Measurements from ENCODE around the gene RPS25. TPM values are rescaled to one million over a fixed set of nuclear protein-coding genes. Genes with fewer than 3 reads are reported as not detected.
A peak's percentile ranks its signal among the peaks of the same experiment; 100 is the strongest.
"Not testable (repeated sequence)": the region's sequence is repeated elsewhere in the genome, so short reads cannot be mapped to it uniquely, and the experiment has no call there.

Gene RPS25
- total RNA-seq, 2 experiments from 2014 or later, result 1,524 to 1,591 TPM

DNA sequence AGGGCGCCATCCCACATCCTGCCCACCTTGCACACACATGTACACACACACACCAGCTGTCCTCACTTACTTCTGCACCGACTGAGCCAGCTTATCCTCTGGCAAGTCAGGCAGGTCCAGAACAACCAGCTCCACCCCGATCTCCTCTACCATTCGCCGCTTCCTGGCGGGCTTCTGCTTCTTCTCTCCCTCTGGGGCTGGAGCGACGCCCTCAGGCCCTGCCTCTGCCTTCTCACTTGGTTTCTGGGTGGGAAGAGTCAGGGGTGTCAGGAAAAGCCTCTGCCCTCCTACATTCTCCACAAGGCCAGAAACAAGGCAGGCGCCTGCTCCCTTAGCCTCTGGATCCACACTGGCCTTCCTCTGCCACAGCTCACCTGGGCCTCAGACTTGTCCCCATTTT is 30.5 kb upstream of the RPS25 start:
- Mint-ChIP-seq H3K9me3 (no peaks in the 10 kb centered on the region), H3K27ac (no peak overlapping the region), H3K36me3 (peaks cover 33% of the 10 kb centered on the region), H3K27me3 (no peaks in the 10 kb centered on the region), H3K4me1 (peaks cover 16% of the 10 kb centered on the region), H3K4me3 (no peak overlapping the region)
- DNase-seq, result no peak

GRCh38 chr11:119047205-119047604 is 29.1 kb upstream of the RPS25 start:
- Mint-ChIP-seq H3K27ac (no peak overlapping the region), H3K36me3 (peaks cover 25% of the 10 kb centered on the region), H3K27me3 (no peaks in the 10 kb centered on the region), H3K4me1 (peaks cover 10% of the 10 kb centered on the region), H3K9me3 (no peaks in the 10 kb centered on the region), H3K4me3 (no peak overlapping the region)
- DNase-seq, result no peak

GRCh38 chr11:119046489-119046888 is 28.3 kb upstream of the RPS25 start:
- H3K4me3 Mint-ChIP-seq, result no peak overlapping the region
- H3K27ac Mint-ChIP-seq, result no peak overlapping the region
- H3K27me3 Mint-ChIP-seq, result no peaks in the 10 kb centered on the region
- H3K9me3 Mint-ChIP-seq, result no peaks in the 10 kb centered on the region
- H3K4me1 Mint-ChIP-seq, result peaks cover 8% of the 10 kb centered on the region
- H3K36me3 Mint-ChIP-seq, result peaks cover 24% of the 10 kb centered on the region
- no peak for DNase-seq

- no peak overlapping the region for H3K4me3 Mint-ChIP-seq
- no peaks in the 10 kb centered on the region for H3K27me3 Mint-ChIP-seq
- no peak for DNase-seq
- H3K36me3 Mint-ChIP-seq, result peaks cover 16% of the 10 kb centered on the region
- H3K4me1 Mint-ChIP-seq, result peaks cover 7% of the 10 kb centered on the region
- H3K9me3 Mint-ChIP-seq, result no peaks in the 10 kb centered on the region
- no peak overlapping the region for H3K27ac Mint-ChIP-seq
Observed at GRCh38 chr11:119044708-119045107, 26.6 kb upstream of the RPS25 start.

- H3K36me3 Mint-ChIP-seq, result peaks cover 5% of the 10 kb centered on the region
- H3K9me3 Mint-ChIP-seq, result no peaks in the 10 kb centered on the region
- no peak for DNase-seq
- peaks cover 7% of the 10 kb centered on the region for H3K4me1 Mint-ChIP-seq
- H3K27me3 Mint-ChIP-seq, result no peaks in the 10 kb centered on the region
- no peak overlapping the region for H3K4me3 Mint-ChIP-seq
- H3K27ac Mint-ChIP-seq, result no peak overlapping the region
Observed at GRCh38 chr11:119042927-119043326, 24.8 kb upstream of the RPS25 start.

DNA sequence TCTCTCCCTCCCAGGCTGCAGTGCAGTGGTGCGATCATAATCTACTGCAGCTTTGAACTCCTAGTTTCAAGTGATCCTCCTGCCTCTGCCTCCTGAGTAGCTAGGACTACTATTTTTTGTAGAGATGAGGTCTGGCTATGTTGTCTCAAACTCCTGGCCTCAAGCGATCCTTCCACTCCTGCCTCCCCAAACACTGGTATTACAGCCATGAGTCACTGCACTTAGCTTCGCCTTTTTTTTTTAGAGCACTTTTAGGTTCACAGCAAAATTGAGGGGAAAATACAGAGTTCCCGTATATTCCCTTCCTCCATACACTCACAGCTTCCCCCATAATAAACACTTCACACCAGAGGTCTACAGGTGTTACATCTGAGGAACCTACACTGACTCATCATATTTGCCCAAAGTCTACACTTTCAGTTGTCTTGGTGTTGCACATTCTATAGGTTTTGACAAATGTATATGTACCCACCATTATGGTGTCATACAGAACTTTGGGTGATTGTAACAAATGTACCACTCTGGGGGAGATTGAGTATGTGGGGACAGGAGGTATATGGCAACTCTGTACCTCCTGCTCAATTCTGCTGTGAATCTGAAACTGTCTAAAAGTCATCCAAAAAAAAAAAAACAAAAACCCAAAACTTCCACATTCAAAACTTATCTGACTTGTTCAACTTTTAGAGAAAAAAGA is 23.8 kb upstream of the RPS25 start:
- Mint-ChIP-seq H3K4me3 (no peak overlapping the region), H3K27me3 (no peaks in the 10 kb centered on the region), H3K9me3 (no peaks in the 10 kb centered on the region), H3K27ac (no peak overlapping the region), H3K4me1 (peaks cover 7% of the 10 kb centered on the region), H3K36me3 (no peaks in the 10 kb centered on the region)
- no peak for DNase-seq

GRCh38 chr11:119039471-119039870 is 21.3 kb upstream of the RPS25 start:
- not testable (repeated sequence) for H3K27me3 Mint-ChIP-seq, H3K4me3 Mint-ChIP-seq, H3K4me1 Mint-ChIP-seq, H3K9me3 Mint-ChIP-seq, DNase-seq, H3K36me3 Mint-ChIP-seq, H3K27ac Mint-ChIP-seq

DNA sequence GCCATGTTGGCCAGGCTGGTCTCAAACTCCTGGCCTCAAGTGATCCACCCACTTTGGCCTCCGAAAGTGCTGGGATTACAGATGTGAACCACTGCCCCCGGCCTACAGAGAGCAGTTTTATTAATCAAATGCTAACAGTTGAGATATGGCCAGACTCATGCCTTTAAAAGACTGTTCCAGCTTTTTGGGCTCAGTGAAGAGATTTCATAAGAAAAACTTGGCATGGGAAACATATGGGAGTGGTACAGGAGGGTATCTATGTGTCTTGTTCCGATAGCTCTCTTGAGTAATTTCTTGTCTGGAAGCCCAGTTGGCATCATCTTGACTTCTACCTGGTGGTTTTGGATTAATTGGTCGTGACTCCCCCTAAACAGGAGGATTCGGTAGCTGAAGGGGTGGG is 20.7 kb upstream of the RPS25 start:
- Mint-ChIP-seq H3K9me3 (no peaks in the 10 kb centered on the region), H3K4me3 (no peak overlapping the region), H3K4me1 (peaks cover 7% of the 10 kb centered on the region), H3K27me3 (no peaks in the 10 kb centered on the region), H3K27ac (no peak overlapping the region), H3K36me3 (no peaks in the 10 kb centered on the region)
- DNase-seq, result no peak

DNA sequence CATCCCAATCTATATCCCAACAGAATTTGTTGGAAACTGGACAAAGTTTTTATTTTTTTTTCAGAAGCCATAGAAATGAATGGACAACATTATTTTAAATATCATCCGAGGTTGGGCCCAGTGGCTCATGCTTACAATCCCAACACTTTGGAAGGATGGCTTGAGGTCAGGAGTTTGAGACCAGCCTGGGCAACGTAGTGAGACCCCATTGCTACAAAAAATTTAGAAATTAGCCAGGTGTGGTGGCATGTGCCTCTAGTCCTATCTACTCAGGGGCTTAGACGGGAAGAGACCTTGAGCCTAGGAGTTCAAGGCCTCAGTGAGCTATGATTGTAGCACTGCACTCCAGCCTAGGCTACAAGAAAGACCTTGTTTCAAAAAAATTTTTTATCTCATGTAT is 16.7 kb upstream of the RPS25 start:
- H3K9me3 Mint-ChIP-seq, result no peaks in the 10 kb centered on the region
- H3K4me3 Mint-ChIP-seq, result no peak overlapping the region
- H3K4me1 Mint-ChIP-seq, result peaks cover 5% of the 10 kb centered on the region
- H3K27me3 Mint-ChIP-seq, result no peaks in the 10 kb centered on the region
- DNase-seq, result no peak
- no peaks in the 10 kb centered on the region for H3K36me3 Mint-ChIP-seq
- no peak overlapping the region for H3K27ac Mint-ChIP-seq

- DNase-seq, H3K27ac Mint-ChIP-seq, H3K27me3 Mint-ChIP-seq, H3K36me3 Mint-ChIP-seq, H3K4me3 Mint-ChIP-seq, H3K9me3 Mint-ChIP-seq: not testable (repeated sequence)
- H3K4me1 Mint-ChIP-seq, result peaks cover 19% of the 10 kb centered on the region
Observed at GRCh38 chr11:119033421-119033820, 15.3 kb upstream of the RPS25 start.

GRCh38 chr11:119031912-119032280 is 13.8 kb upstream of the RPS25 start:
- Mint-ChIP-seq H3K36me3 (peaks cover 7% of the 10 kb centered on the region), H3K4me3 (no peak overlapping the region), H3K27ac (no peak overlapping the region), H3K9me3 (no peaks in the 10 kb centered on the region), H3K27me3 (no peaks in the 10 kb centered on the region), H3K4me1 (peaks cover 24% of the 10 kb centered on the region)
- DNase-seq, result no peak

- Mint-ChIP-seq H3K4me3 (peak within 1 kb of the TSS; percentile 76), H3K4me1 (peaks cover 26% of the 10 kb centered on the region), H3K36me3 (peaks cover 8% of the 10 kb centered on the region), H3K27me3 (no peaks in the 10 kb centered on the region), H3K9me3 (no peaks in the 10 kb centered on the region), H3K27ac (peak within 1 kb of the TSS; percentile 83)
- DNase-seq, result peak; percentile 99
Observed at GRCh38 chr11:119030329-119031047, 12.3 kb upstream of the RPS25 start, which contains the start of gene SLC37A4. SLC37A4 (minus strand) TSS chr11:119030877.

DNA sequence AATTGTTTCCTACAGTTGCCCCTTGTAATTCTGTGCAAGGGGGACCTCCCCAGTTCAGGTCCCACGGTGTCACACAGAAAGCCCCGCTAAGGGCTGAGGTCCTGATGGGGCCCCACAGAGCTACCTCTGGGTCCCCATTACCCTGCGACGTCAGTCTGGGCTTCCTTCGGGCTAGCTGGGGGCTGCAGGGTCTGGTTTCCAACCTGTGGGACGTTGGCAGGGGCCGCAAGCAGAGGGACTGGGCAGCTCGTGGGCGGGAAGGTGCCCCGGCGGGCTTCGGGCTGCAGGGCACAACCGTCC is 11.8 kb upstream of the RPS25 start:
- Mint-ChIP-seq H3K9me3 (no peaks in the 10 kb centered on the region), H3K4me3 (peak overlapping the region; percentile 76), H3K27ac (peak overlapping the region; percentile 83), H3K27me3 (no peaks in the 10 kb centered on the region), H3K4me1 (peaks cover 31% of the 10 kb centered on the region), H3K36me3 (peaks cover 13% of the 10 kb centered on the region)
- peak; percentile 60 for DNase-seq

- peaks cover 15% of the 10 kb centered on the region for H3K36me3 Mint-ChIP-seq
- H3K4me3 Mint-ChIP-seq, result peak overlapping the region; percentile 76
- no peaks in the 10 kb centered on the region for H3K27me3 Mint-ChIP-seq
- no peaks in the 10 kb centered on the region for H3K9me3 Mint-ChIP-seq
- H3K27ac Mint-ChIP-seq, result peak overlapping the region; percentile 83
- peaks cover 35% of the 10 kb centered on the region for H3K4me1 Mint-ChIP-seq
- peak; percentile 62 for DNase-seq
Observed at GRCh38 chr11:119029340-119030028, 11.3 kb upstream of the RPS25 start.

DNA sequence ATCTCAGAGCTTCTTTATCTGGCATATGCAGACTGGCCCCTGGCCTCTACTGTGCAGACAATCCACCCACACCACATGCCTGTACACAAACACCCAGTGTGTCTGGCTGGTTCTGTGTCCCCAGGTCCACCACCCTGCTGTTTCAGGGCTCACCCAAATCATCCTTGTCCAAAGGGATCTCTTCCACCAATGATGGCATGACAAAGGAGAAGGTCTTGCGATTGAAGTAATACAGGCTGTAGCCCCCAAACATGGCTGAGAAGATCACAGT is 10.9 kb upstream of the RPS25 start:
- H3K27ac Mint-ChIP-seq, result peak overlapping the region; percentile 83
- H3K9me3 Mint-ChIP-seq, result no peaks in the 10 kb centered on the region
- H3K27me3 Mint-ChIP-seq, result no peaks in the 10 kb centered on the region
- no peak for DNase-seq
- H3K4me3 Mint-ChIP-seq, result peak overlapping the region; percentile 76
- peaks cover 38% of the 10 kb centered on the region for H3K4me1 Mint-ChIP-seq
- peaks cover 17% of the 10 kb centered on the region for H3K36me3 Mint-ChIP-seq
